Lung microvascular endothelial cell (primary cell): Measurements from ENCODE around the gene PSME3IP1. TPM values are rescaled to one million over a fixed set of nuclear protein-coding genes. Genes with fewer than 3 reads are reported as not detected.

Experiments
- DNase-seq, 2 donors: peaks; one replicate each; pipeline versions ENCODE4 v3.0.0 to v3.0.0-alpha.2; 2010; ENCODE audit warnings: low read depth in 2 of 2
- total RNA-seq: library from RNA; depleted of rRNA; stranded (reverse); fragments of >200 nt; gene quantifications from 2 replicates; pipeline ENCODE4 v1.2.1, GENCODE V29; 2014

PSME3IP1 gene
- total RNA-seq, 1 donor from 2014 or later: 47.2 TPM

DNA sequence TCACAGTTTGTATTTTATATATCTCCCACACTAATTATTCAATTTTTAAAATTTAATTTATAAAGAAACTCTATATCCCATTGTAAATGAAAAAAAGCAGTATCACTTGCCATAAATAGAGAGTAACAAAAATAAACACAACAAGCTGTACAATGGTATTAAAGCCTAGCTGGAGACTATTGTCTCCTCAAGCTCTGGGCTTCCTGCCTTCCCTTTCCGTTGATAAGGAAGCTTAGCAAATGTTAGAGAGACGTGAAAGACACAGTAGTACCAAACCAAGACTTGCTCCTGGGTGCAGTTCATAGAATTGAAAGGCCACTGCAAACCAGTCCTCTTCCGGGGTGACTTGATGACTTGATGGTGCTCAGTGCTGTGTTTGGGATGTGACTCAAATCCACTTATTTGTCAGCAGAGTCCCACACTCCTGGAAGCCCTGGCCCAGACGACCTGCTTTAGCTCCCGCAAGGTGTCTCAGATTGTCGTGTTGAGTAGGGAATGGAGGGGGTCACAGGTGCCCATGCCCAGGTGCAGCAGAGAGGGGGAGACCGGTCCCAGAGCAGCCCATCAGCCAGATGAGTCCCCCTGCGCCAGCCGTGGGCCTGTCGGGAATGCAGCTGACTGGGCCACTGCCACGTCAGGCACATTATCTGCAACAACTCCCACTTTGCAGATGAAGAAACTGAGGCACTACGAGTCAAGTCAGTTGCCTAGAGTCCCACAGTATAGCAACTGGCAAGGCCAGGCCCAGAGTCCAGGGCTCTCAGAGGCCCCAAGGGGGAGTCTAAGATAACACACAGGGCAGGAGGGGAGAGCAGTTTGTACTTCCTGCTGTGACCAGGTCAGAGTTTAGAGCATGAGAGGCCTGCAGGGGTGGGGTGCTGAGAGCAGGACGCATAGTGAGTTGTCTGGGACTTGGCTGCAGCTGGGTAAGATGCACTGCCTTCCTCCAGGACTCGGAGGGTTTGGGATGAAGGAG, 40.5 kb downstream of the PSME3IP1 start:
- DNase-seq: peak; percentile 13 to 75

DNA sequence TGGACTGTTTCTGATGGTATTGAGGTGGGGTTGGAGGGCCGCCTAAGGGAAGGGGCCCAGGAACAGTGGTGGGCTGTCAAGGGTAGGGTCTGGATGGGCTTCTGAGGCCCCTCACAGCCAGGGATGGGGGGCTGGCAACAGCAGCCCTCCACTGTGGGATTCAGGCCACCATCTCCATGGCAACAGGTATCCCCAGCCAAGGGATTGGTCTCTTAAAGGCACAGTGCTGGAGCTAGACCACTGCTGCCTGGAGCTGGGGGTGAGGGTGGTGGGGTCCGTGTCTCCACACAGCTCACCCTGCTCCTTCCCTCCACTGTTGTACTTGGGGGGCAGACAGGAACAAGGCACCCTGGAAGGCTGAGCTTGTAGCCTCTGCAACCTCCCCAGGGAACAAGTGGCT, 41.8 kb downstream of the PSME3IP1 start:
- no peak for DNase-seq

DNA sequence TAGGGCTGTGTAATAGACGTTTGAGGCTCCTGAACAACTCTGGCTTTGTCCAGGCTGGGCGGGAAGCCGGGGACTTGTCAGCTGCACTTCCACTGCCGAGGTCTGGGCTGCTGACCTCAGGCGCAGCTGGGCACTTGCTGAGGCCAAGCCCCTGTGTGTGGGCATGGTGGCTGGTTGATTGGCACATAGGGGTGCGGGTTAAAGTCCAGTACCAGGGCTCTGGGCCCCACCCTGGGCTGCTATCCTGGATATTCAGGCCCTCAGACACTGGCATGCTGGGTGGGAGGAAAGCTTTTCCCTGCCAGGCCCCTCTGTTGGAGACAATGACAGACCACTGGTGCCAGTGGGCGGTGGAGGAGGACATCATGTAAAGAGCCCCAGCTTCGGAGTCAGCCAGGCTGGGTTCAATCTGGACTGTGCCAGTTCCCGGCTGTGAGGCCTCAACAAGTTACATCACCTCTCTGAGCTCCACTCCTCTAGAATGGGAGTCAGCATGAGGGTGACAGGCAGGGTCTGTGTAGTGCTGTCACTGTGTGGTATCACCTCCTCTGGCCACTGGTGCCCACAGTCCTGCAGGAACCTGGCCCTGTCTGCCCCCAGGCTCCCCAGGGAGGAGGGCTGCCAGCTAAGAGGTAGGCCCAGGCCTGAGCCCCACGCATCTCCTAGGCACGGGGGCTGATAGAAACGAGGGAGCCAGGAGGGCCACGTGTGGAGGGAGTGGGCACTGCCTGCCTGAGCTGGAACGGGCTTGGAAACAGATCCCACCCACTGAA, 42.5 kb downstream of the PSME3IP1 start:
- DNase-seq: no peak

DNA sequence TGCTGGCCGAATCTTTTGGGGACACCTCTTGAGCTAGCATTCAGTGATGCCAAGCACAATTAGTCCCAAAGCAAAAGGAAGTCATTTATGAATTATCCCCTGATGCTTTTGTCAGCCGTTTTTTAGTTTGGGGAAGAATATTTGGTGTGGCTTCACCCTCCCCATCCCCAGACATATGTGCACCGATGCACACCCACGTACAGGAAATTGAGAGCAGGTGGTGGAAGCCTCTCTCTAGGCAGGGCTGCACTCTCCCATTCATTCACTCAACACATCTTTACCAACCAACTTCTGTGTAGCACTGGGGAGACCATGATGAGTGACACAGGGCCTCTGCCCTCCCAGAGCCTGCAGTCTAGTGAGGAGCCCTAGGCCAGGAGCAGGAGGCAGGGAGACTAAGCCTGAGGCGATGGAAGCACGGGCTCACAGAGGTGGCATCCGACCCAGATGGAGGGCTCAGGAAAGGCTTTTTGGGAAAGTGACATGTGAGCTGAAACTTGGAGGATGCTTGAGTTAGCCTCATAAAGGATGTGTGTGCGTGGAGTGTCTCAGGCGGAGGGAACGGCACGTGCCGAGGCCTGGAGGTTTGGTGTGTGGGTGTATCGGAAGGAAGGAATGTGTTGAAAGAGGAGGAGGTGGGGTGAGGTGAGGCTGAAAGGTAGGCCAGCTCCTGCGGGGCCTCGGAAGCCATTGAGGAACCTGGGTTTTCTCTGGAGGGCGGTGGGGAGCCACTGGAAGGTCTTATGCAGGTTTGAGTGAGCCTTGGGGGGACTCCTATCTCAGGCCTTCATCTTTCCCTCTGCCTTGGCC, 43.8 kb downstream of the PSME3IP1 start:
- DNase-seq: peak in 1 of 2 donors; percentile 13

DNA sequence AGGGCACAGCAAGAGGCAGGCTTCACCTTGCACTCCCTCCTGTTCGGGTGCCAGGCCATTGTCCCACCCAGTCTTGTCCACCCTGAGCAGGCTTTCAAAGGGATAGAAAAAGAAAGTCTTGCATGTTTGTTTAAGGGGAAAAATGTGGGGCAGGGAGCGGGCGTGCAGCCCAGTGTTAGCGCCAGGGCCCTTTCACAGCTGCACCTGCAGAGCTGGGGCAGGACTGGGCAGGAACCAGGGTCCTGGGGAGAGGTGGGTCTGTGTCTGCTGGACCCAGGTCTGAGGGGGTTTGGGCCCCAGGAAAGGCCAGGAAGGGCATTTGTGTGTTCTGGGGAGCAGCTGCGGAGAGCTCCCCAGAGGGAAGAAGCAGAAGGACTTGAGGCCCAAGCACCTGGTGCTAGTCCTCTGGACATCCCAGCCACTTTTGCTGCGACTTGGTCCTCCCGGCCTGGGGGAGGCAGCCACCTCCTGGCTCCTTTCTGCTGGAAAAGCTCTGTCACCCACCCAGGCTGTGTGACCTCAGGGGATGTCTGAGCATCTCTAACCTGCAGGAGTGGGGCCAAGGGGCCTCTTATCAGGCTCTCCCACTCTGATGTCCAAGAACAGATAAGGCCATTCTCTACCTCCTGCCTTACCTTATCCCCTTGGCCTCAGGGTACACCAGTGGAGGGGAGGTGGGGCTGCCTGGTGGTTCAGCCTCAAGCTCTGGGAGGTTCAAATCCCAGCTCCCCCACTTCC, 44.7 kb downstream of the PSME3IP1 start:
- no peak for DNase-seq

DNA sequence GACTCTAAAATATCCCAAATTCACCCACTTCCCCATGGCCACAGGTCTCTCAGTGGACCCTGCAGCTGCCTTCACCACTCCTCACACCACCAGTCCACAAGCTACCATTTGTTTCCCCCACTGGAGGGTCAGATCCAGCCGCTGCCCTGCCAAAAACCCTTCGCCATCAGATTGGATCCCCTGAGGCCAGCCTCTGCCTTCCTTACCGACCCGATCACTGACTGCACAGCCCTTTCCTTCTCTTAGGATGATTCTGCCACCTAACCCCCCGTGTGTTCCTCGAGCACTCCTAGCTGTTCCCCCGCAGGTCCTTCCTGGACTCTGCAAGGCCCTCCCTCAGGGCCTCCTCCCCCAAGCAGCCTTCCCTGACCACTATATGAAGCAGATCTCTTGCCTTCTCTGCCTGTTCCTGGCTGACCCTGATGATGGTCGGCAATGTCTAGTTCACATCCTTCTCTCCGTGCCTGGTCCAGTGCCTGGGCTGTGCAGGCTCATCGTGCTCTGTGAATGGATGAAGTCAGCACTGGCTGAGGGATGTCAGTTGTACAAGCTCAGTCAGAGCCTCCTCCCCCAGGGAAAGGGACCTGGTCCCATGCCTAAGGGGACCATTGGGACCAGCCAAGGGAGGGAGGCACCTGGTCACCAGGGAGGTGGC, 47.4 kb downstream of the PSME3IP1 start:
- no peak for DNase-seq

DNA sequence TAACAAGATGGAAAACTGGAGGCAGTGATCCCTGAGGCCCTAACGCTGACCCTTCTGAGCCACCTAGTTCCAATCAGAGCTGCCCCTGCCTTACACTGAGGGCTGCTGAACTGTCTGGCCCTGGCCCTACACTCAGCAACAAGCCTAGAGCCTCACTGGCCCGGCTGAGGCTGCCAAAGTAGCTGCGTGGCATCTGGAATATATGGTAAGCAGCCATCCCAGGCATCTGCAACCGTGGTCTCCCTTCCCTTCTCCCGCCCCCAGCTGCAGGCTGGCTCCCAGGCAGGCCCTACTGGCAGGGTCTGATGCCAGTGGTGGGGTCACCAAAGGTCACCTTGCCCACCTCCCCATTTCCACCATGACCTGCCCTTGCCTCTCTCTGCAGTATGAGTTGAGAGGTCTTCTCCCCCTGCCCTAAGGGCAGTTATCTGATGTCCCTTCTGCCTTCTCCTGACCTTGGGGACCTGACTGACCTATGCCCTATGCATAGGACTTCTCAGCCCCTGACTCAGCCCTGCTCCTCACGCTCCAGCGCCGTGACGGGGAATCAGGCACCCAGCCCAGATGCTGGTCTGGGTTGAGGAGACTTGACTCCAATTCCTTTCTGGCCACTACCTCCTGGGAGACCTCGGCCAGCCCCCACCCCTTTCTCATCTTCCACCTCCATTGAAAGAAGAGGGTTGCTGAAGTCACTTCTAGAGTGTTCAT, 48.1 kb downstream of the PSME3IP1 start:
- no peak for DNase-seq

DNA sequence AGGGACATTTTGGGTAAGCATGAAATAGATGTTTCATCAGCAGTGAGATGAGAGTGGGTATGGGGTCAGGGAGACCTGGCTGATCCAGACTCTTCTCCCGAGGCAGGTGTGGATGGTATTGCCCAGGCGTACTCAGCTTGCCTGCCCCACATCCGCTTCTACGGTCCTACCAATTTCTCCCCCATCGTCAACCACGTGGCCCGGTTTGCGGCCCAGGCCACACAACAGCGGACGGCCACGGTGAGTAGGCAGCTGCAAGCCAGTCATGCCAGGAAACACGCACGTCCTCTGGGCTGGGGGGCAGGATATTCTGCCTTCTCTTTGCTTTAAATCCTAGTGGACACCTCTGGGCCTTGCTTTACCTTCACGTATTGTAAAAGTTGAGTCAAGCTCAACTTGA, 48.8 kb downstream of the PSME3IP1 start:
- no peak for DNase-seq

DNA sequence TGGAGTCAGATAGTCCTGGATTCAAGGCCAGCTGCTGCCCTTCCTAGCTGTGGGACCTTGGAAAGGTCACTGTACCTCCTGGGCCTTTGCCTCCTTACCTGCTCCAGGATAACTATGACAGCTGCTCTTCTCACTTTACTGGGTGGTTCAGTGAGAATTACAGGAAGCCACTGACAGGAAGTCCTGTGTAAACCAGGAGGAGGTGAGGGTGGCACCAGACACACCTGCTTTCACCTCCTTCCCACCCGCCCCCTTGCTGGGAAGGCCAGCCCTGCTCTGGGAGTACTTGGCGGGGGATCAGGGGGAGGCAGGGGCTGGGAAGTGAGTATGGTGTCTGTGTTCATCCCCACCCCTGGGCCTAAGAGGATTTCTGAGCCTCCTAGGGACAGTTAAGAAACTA, 50.9 kb downstream of the PSME3IP1 start:
- DNase-seq: no peak

DNA sequence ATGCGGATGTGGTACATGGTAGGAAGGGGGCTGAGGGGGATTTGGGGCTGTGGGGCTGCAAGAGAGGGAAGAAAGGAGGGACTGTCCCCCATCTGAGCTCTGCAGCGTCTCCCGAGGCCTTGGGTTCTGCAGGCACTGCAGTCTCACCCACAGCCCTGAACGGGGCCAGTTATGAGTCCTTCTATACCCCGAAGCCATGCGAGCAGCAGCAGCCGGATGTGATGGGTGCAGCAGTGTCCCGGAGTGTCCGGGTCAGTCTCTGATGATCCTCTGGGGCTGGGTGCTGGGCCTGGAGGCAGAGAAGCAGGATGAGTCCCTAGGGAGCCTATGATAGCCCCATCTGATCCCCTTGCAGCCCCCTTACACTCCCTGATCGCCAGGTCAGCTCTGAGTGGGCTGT, 52.0 kb downstream of the PSME3IP1 start:
- DNase-seq: no peak

DNA sequence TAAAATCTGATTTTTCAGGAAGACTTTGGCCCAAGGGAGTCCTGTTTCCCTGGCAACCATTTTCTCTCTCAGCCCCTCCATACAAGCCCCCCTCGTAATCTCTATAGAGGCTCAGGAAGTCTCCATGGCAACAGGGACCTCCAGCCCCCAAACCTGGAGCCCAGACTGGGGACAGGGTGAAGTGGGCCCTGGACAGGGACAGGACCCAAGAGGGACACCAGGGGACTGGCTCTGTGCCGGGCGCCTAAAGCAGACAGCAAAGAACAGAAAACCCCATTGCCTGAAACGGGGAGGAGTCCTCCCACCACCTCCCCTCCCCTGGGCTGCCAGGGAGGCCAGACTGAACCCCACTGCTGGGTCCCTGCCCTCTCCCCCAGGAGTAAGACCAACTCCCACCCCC, 52.8 kb downstream of the PSME3IP1 start:
- DNase-seq: no peak

DNA sequence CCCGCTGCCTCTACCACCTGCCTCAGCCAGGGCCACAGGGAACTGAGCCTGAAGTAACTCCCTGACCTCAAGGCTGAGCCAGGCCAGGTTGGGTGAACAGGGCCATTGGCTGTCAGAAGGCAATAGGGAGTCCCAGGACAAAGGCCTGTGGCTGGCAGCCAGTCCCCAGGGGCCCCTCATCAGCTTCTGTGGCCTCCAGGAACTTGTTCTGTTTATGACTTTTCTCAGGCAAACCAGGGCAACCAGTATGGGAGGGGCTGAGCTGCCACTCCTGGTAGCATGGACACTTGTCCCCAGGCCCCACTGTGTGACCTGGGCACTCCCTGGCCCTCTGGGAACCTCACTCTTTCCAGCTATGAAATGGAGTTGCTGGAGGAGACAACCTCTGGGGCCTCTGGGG, 53.4 kb downstream of the PSME3IP1 start:
- DNase-seq: no peak

DNA sequence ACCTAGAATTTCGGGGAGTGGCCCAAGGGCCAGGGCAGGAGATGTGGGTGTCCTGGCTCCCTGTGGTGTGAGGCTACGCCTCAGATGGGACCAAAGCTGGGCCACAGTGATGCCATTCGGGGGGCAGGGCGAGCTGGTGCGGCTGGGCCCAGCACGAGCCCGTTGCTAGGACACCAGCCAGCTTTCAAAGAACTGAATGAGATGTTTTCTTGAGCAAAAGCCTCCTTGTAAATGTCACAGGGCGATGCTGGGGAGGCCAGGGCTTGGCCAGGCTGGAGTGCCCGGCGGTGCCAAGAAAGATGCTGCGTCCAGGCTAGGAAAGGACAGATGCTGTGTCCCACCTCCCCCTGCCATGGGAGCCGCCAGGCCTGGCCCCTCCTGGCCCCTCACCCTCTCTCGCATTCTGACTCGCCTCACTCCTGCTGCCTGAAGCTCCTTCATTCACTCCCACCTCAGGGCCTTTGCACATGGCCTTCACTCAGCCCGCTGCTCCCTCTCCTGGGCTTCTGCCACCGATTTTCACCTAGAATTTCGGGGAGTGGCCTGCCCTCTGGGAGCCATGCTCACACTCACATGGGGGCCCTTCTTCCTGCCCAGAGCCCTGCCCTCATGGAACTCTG, 54.4 kb downstream of the PSME3IP1 start:
- no peak for DNase-seq

DNA sequence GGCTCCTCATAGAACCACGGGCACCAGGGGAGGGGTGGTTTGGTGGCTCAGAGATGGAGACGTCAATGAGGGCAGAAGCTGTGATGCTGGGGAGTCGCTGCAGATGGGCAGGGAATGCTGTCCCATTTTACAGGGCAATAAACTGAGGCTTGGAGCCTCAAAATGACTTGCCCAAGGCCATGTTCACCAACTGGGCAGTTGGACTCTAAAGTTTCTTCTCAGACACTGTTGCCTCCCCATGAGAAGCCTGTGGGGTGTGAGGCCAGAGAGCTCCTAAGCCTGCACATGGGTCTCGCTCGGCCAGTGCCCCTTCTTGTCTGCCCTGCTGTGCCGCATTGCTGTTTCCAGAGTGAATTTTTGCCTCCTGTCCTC, 54.9 kb downstream of the PSME3IP1 start:
- DNase-seq: no peak

DNA sequence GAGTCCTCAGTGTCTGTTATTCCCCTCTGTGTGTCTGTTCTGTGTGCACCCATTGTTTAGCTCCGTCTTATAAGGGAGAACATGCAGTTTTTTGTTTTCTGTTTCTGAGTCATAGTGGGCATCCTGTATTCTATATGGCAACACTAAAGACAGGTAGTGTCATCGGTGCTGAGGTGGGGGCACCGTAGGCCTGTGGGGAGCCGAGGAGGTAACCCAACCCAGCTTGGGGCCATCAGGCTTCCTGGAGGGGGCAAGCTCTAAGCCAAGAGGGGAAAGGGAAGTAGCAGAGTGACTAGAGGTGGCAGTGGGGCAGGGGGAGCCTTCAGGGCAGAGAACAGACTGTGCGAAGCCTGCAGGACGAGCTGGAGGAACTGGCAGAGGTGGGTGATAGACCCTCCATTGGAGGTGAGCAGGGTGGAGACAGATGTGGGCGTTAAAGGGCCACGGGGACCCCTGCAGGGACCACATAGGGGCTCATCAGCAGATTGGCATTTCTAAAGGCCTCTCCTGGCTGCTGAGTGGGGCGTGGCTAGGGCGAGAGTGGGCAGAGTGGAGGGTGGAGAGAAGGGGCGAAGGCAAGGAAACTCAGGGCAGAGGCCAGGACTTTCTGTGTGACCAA, 57.0 kb downstream of the PSME3IP1 start:
- DNase-seq: no peak

DNA sequence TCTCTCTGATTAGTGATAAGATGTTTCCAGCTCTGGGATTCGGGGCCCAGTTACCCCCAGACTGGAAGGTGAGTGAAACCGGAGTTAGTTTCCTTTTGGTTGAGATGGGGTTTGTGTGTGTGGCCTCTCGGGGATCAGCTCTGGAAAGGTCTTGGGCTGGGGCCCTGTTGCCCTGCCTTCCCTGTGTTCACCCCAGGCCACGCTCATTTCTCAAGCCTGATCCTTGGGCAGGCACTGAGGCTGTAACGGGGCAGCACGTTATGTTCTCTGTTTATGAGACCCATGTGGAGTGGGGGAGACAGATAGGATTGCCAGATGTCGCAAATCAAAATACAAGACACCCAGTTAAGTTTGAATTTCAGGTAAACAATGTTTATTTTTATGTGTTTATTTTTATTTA, 58.0 kb downstream of the PSME3IP1 start:
- DNase-seq: no peak

DNA sequence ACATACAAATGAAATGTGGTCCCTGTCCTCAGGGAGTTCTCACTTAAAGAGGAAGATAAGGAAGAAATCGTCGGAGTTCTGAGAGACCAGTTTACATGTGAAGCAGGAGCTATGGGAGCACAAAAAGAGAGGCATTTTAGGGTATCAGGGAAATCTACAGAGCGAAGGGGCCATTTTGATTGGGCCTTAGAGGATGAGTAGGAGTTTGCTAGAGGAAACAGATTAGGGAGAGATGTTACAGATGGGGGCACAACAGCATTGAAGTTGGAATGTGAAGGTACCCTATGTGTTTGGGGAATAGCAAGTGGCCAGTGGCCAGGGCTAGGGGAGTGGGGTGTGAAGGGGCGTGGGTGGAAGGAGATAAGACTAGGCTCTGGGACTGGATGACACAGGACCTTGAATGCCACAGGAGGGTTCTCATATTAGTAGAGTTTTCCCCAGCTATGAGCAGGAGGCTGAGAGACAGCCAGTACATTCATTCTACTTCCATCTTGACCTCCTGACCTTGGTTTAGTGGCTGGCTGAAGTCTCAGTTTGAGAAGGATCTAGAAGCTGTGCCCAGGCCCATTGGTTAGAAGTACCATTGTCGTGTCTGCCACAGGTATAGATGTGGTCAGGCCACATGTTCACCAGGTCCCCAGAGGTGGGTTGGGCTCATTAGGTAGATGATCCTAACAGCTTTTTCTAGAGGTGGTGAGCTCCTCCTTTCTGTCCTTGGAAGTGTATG, 58.6 kb downstream of the PSME3IP1 start:
- DNase-seq: no peak

DNA sequence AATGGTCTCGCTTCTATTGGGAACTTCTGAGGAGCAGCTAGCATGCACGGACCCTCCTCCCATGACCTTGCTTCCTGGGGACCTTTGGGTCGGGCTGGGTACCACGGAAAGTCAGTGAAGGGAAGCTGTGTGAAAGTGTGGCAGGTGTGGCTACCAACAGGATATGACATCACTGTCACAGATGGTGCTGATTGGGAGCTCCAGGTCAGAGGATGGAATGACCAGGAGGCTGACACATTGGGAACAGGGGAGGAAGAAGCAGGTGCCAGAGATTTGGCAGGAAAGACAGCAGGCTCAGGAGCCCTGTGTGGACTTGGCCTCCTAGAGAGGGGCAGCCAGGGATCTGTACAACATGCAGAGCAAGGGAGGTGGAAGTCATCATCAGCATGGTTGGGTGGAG, 59.4 kb downstream of the PSME3IP1 start:
- no peak for DNase-seq
